NCI-H1417 (cell line): Measurements from ENCODE around the gene PAK3.
A peak's percentile ranks its signal among the peaks of the same experiment; 100 is the strongest.

Experiments used
- DNase-seq, 3 experiments: peaks; one replicate each; lab custom pipeline; 2025; lab: John Stamatoyannopoulos, UW

PAK3 gene

GRCh38 chrX:111131572-111131971 lies 35.6 kb downstream of the PAK3 start:
- no peak for DNase-seq

DNA sequence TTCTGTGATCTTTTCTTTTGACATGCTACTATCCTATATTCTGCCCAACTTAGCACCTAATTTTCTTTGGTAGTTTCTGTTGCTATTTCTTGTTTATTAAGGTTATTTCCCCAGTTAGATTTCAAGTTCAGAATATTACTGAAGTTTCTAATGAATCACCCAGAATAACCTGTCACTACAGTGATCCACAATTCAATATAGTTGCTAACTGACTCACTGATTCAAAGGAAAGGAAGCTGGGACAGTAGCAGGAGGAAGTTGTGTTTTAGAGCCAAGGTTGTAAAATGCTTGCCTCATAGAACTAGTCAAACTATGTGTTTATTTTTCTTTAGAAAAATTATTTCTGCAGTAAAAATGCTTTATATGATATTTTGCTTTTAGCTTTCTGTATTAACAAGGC lies 37.4 kb downstream of the PAK3 start:
- no peak for DNase-seq

DNA sequence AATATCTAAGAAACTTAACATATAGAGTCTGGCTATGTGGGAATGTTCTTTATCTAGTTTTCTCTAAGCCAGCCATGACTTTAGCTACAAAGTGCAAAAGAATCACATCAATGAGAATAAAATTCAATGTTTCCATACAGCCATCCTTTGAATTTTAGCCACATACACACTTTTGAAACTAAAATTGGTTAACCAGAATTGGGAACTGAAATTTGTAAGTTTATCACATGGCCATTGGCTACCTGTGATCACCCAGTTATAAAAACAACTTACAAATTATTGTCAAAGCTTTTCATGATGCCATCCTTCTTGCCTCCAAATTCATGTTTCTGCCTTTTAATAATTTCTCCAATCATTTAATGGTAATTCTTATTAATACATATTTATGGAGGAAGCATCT lies 49.9 kb downstream of the PAK3 start:
- DNase-seq, result no peak

DNA sequence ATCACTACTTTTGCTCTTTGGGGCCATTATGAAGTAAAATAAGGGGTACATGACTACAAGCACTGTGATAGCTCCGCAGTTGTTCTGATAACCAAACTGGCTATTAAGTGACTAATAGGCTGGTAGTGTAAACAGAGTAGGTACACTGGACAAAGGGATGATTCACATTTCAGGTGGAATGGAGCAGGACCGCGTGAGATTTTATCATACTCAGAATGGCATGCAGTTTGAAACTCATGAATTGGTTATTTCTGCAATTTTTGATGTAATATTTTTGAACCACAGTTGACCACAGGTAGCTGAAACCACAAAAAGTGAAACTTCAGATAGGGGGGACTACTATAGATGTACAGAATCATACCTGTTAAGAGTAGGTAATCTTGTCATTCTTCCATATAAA lies 55.8 kb downstream of the PAK3 start:
- peak in 1 of 3 experiments; percentile 6 for DNase-seq

- no peak for DNase-seq
These were observed 63.2 kb downstream of the PAK3 start for GRCh38 chrX:111159232-111159631.

GRCh38 chrX:111164728-111165127 lies 68.7 kb downstream of the PAK3 start:
- DNase-seq, result peak in 2 of 3 experiments; percentile 11 to 29

DNA sequence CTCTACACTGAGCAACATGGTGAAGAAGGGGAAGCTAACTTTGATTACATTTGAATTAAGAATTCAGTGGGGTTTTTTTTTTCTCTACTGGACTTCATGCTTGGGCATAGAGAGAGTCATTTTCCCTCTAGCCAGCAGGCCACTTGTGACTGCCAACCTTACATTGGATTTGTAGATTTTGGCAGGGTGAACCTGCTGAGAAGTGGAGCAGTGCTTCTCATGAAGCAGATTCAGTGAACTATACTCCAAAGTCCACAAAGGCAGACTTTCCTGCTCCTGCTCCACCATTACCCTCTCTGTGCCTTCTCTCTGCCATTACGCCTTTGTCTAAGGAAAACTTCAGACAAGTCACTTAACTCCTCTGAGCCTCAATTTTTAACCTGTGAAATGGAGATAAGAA lies 69.9 kb downstream of the PAK3 start:
- no peak for DNase-seq

- no peak for DNase-seq
These were observed 71.3 kb downstream of the PAK3 start for GRCh38 chrX:111167334-111167733.

DNA sequence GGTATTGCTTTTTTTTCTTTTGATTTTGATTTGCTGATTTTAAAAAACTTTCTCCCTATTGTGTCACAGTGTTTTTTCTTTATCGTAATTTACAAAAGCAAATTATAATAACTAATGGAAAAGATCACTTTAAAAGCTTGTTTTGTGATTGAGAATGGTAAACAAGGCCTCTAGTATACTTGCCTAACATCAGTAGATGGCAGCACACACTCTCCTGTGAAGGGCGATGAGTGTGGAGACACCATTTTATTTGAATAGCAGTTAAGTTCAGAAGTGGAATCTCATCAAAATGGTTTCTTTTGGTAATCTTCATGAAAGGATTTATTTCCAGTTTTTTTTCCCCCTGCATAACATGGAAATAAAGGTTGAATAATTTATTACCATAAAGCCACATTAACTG lies 72.3 kb downstream of the PAK3 start:
- peak; percentile 10 to 77 (median 48) for DNase-seq

DNA sequence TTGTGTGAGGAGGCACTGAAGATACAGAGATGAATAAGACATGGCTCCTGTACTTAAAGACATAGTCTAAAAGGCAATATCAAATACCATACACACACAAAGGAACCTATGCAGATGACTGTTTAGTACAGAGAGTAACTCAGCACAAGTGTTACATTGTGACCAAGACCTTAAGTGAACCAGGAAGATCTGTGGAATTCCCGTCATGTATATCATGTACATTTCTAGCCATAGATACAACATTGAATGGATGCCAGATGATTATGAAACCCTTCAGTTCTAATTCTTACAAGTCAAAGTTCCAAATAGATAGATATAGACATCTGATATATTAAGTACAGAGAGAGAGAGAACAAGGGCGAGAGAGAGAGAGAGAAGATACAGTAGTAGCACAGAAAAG lies 73.2 kb downstream of the PAK3 start:
- DNase-seq, result no peak

GRCh38 chrX:111170017-111170416 lies 74.0 kb downstream of the PAK3 start:
- DNase-seq, result no peak

DNA sequence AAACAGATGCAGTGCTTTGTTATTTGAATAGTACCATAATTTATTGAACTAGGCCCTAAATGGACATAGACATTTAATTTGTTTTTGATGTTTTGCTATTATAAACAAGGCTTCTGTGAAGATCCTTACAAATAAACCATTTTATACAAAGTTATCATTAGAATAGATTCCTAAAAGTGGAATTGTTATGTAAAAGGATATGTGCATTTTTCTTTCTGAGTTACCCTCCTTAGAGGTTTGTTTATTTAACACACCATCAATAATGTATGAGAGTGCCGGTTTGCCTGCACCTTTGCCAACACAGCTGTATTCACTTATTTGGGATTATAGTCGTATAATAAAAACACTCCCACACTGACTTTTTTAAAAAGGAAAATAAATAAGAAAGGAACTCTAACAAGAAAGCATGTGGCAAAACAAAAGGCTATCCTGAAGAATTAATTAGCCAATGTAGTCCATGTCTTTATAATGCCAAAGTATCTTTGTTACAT lies 84.8 kb downstream of the PAK3 start:
- DNase-seq, result peak in 2 of 3 experiments; percentile 21 to 48

DNA sequence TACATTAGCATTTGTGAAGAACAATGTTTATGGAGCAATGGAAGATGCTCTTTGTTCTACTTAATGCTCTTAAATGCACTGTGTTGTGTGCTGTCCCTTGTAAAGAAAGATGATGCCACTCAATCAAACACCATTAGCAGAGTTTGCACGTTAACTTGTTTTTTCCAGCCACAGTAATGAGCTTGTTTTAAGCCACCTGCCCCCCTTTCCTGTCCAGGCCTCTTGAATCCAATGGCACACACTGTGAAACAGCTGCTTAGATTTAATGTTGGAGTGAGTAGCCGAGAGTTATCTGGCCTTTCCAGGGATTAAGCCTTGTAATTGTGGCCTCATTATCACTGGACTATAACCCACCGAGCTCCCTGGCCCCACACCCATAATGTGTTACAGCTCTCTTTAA lies 86.0 kb downstream of the PAK3 start:
- DNase-seq, result peak; percentile 58 to 93 (median 85)

- DNase-seq, result no peak
These were observed 87.0 kb downstream of the PAK3 start for GRCh38 chrX:111182997-111183396.

- DNase-seq, result no peak
These were observed 95.6 kb downstream of the PAK3 start for GRCh38 chrX:111191598-111191997.

DNA sequence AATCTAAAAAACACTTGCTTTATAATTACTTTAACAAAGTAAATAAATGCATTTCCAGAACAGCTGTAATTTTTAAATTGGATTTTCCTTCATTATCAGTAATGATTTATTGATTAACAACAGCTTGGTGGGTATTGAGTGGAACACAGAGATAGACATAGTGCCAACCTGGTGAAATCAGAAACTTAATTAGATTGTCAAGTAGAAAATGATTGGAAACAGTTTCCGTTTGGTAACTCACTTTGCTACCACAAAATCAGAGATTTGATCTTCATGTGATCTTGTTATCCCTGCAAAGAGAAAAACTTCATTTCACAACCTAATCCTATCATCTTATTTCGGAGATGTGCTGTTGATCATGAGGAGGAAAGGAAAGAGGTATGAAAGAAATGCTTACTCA lies 103.5 kb downstream of the PAK3 start:
- DNase-seq, result no peak

DNA sequence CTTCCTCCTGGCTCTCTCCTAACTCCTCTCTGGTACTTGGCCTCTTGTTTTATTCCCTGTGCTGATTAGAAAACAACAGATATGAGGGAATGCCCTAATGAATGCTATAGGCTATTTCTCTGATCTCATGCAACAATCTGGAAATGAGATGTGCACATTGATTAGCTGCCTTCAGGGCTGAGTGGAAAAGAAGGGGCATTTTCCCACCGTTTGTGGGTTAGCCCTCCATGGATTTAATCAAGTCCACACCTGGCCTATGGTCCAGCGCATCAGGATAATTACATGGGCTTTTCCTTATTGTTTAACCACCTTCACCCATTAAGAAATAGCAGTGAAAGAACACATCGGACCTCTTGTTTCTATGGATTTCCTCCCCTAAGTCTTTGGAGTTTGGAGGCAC lies 104.3 kb downstream of the PAK3 start:
- DNase-seq, result peak in 1 of 3 experiments; percentile 27

GRCh38 chrX:111207851-111208250 lies 111.9 kb downstream of the PAK3 start:
- no peak for DNase-seq

- DNase-seq, result no peak
These were observed 120.4 kb downstream of the PAK3 start for GRCh38 chrX:111216293-111216801.

DNA sequence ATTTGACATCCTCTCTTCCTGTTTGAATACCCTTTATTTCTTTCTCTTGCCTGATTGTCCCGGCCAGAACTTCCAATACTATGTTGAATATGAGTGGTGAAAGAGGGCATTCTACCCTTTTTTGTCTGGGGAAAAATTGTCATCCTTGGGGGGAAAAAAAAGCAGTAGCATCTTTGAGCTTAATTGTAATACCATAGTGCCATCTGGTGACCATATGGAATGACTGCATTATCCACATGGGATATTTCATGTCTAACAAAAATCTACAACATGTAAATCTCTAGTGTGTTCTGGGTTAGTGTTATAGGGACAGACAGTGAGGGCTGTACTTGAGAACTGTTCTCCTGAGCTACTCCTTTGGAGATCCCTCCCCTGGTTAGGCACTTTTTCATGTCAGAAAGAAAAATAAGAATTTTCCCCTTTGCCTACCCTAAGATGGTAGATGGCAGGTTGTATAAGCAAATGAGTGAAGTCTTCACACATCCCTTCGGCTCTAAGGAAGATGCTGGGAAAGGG lies 148.3 kb downstream of the PAK3 start:
- peak; percentile 14 to 66 (median 35) for DNase-seq

- peak in 1 of 3 experiments; percentile 21 for DNase-seq
These were observed 159.1 kb downstream of the PAK3 start for GRCh38 chrX:111254896-111255693.

DNA sequence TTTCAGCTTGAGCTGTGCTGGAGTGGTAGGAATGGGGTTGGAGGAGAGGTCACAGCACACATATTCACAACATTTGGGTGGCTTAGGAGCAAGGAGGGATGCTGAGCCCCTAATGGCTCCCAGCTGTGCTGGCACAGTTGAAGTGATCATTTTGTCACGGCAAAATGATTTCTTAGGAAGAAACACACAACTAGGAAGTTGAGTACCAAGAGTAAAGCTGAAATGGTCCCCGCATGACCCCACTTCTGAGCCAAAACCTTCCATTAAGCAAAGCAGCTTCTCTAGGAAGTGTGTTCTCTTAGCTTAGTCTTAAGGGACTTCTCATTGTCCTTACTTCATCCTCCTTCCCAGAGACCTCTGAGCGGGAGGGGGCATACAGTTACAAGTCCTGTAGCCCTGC lies 161.7 kb downstream of the PAK3 start:
- peak in 1 of 3 experiments; percentile 39 for DNase-seq

- no peak for DNase-seq
These were observed 163.6 kb downstream of the PAK3 start for GRCh38 chrX:111259559-111259958.
